Measurements from ENCODE around the gene YWHAE.
"Not testable (repeated sequence)": the region's sequence is repeated elsewhere in the genome, so short reads cannot be mapped to it uniquely, and the experiment has no call there.

The YWHAE gene

GRCh38 chr17:1384905-1385435 lies 15.1 kb downstream of the YWHAE start:
- Histone ChIP-seq H3K9me3 (ENCODE audit: insufficient read depth, low read depth, low read length) (no peaks in the 10 kb centered on the region), H3K4me3 (ENCODE audit: low read length) (no peak overlapping the region), H3K36me3 (ENCODE audit: insufficient read depth, low read depth, low read length) (peaks cover 14% of the 10 kb centered on the region; the same call in 1 of the 2 replicates), H3K27ac (ENCODE audit: low read length) (no peak overlapping the region), H3K9ac (ENCODE audit: low read depth, low read length) (no peak overlapping the region), H3K27me3 (ENCODE audit: insufficient read depth, low read length) (no peaks in the 10 kb centered on the region), H3K4me1 (ENCODE audit: insufficient read depth, low read length) (peaks cover 3% of the 10 kb centered on the region)

DNA sequence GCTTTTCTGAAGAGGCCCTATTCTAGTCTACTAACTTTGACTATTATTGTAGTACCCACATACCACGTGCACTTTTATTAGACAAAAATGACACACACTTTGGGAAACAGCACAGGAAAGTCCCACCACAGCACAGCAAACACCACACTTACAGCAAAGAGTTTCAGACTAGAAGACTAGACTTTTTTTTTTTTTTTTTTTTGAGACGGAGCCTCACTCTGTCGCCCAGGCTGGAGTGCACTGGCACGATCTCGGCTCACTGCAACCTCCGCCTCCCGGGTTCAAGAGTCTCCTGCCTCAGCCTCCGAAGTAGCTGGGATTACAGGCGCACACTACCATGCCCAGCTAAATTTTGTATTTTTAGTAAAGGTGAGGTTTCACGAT lies 20.1 kb downstream of the YWHAE start:
- Histone ChIP-seq H3K9ac (ENCODE audit: low read depth, low read length) (no peak overlapping the region), H3K27ac (ENCODE audit: low read length) (no peak overlapping the region), H3K36me3 (ENCODE audit: insufficient read depth, low read depth, low read length) (peaks cover 33% of the 10 kb centered on the region; the same call in 1 of the 2 replicates), H3K4me1 (ENCODE audit: insufficient read depth, low read length) (peaks cover 3% of the 10 kb centered on the region; the same call in 1 of the 2 replicates), H3K9me3 (ENCODE audit: insufficient read depth, low read depth, low read length) (no peaks in the 10 kb centered on the region), H3K4me3 (ENCODE audit: low read length) (no peak overlapping the region), H3K27me3 (ENCODE audit: insufficient read depth, low read length) (no peaks in the 10 kb centered on the region)

DNA sequence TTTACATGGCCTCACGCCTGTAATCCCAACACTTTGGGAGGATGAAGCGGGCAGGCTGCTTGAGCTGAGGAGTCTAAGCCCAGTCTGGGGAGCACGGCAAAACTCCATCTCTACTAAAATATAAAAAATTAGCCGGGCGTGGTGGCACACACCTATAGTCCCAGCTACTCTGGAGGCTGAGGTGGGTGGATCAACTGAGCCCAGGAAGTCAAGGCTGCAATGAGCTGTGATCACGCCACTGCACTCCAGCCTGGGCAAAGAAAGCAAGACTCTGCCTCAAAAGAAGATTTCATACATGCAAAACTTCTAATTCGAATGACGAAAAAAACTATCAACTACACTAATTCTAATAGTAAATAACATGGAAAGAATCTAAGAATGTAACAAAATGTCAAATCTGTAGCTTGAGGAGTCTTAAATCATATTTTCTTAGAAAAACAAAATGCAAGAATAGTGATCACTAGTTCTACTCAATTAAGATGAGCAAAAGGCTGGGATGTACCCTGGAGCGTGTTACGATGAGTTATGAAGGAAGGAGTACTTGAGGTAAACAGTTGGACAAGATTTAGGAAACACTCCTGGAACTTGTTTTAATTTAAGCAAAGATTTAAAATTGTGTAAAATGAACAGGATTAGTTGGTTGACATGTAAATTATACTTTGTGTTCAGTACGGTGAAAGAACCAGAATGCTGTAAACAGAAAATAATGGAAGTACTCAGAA lies 20.7 kb downstream of the YWHAE start:
- Histone ChIP-seq H3K9me3 (ENCODE audit: insufficient read depth, low read depth, low read length) (no peaks in the 10 kb centered on the region), H3K27me3 (ENCODE audit: insufficient read depth, low read length) (no peaks in the 10 kb centered on the region), H3K27ac (ENCODE audit: low read length) (no peak overlapping the region), H3K9ac (ENCODE audit: low read depth, low read length) (no peak overlapping the region), H3K4me3 (ENCODE audit: low read length) (no peak overlapping the region), H3K36me3 (ENCODE audit: insufficient read depth, low read depth, low read length) (peaks cover 34% of the 10 kb centered on the region; the same call in 1 of the 2 replicates), H3K4me1 (ENCODE audit: insufficient read depth, low read length) (peaks cover 3% of the 10 kb centered on the region; the same call in 1 of the 2 replicates)

DNA sequence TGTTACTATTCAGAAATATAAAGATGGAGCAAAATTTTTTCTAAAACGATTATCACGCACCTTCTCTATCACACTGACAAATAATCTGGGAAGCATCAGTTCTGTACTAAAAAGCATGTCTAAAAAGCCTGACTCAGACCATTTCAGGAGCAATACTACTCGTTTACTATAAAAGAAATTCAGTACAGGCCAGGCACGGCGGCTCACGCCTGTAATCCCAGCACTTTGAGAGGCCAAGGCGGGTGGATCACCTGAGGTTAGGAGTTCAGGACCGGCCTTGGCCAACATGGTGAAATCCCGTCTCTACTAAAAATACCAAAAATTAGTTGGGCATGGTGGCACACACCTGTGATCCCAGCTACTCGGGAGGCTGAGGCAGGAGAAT lies 21.6 kb downstream of the YWHAE start:
- H3K9me3 ChIP-seq (ENCODE audit: insufficient read depth, low read depth, low read length); H3K27me3 ChIP-seq (ENCODE audit: insufficient read depth, low read length); H3K4me1 ChIP-seq (ENCODE audit: insufficient read depth, low read length); H3K4me3 ChIP-seq (ENCODE audit: low read length); H3K27ac ChIP-seq (ENCODE audit: low read length); H3K9ac ChIP-seq (ENCODE audit: low read depth, low read length): not testable (repeated sequence)
- peaks cover 43% of the 10 kb centered on the region for H3K36me3 ChIP-seq (ENCODE audit: insufficient read depth, low read depth, low read length)

DNA sequence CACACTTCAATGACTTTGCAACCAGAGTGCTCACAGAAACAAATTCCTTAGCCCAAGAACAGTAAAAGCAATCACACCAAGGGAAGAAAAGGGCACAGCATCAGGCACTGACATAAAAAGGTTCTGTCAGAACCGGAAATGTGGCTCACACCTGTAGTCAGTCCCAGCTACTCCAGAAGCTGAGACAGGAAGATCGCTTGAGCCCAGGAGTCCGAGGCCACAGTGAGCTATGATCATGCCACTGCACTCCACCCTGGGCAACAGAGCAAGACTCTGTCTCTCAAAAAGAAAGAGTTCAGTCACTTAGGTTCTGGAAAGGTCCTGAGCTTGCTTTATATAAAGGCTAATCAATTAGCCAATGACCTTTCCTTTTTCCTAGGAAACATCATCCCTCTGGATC lies 22.7 kb downstream of the YWHAE start:
- H3K27me3 ChIP-seq (ENCODE audit: insufficient read depth, low read length), result no peaks in the 10 kb centered on the region
- H3K36me3 ChIP-seq (ENCODE audit: insufficient read depth, low read depth, low read length), result peaks cover 51% of the 10 kb centered on the region
- H3K4me3 ChIP-seq (ENCODE audit: low read length), result no peak overlapping the region
- H3K4me1 ChIP-seq (ENCODE audit: insufficient read depth, low read length), result peaks cover 3% of the 10 kb centered on the region; the same call in 1 of the 2 replicates
- no peaks in the 10 kb centered on the region for H3K9me3 ChIP-seq (ENCODE audit: insufficient read depth, low read depth, low read length)
- H3K27ac ChIP-seq (ENCODE audit: low read length), result no peak overlapping the region
- H3K9ac ChIP-seq (ENCODE audit: low read depth, low read length), result no peak overlapping the region

GRCh38 chr17:1376061-1376460 lies 24.0 kb downstream of the YWHAE start:
- H3K4me3 ChIP-seq (ENCODE audit: low read length), result no peak overlapping the region
- H3K27me3 ChIP-seq (ENCODE audit: insufficient read depth, low read length), result no peaks in the 10 kb centered on the region
- peaks cover 3% of the 10 kb centered on the region; the same call in 1 of the 2 replicates for H3K4me1 ChIP-seq (ENCODE audit: insufficient read depth, low read length)
- peaks cover 57% of the 10 kb centered on the region for H3K36me3 ChIP-seq (ENCODE audit: insufficient read depth, low read depth, low read length)
- no peaks in the 10 kb centered on the region for H3K9me3 ChIP-seq (ENCODE audit: insufficient read depth, low read depth, low read length)
- no peak overlapping the region for H3K9ac ChIP-seq (ENCODE audit: low read depth, low read length)
- H3K27ac ChIP-seq (ENCODE audit: low read length), result no peak overlapping the region

DNA sequence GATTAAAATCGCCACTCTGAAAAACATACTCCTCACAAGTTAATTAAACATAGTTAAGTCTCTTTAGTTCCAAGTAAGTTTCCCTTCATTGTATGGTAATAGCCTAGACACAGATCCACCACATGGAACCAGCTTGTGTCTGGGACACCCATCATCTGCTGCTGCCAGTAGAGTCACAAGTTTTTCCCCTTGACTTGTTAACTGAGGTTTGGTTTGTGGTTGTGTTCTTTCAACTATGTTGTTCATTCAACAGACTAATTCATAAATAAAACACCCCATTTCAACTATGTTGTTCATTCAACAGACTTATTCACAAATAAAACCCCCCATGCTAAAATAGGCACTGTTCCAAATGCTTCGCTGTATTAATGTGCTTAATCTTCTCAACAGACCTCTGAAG lies 24.4 kb downstream of the YWHAE start:
- Histone ChIP-seq H3K36me3 (ENCODE audit: insufficient read depth, low read depth, low read length) (peaks cover 58% of the 10 kb centered on the region), H3K9me3 (ENCODE audit: insufficient read depth, low read depth, low read length) (no peaks in the 10 kb centered on the region), H3K9ac (ENCODE audit: low read depth, low read length) (no peak overlapping the region), H3K27ac (ENCODE audit: low read length) (no peak overlapping the region), H3K27me3 (ENCODE audit: insufficient read depth, low read length) (no peaks in the 10 kb centered on the region), H3K4me1 (ENCODE audit: insufficient read depth, low read length) (peaks cover 1% of the 10 kb centered on the region; the same call in 1 of the 2 replicates), H3K4me3 (ENCODE audit: low read length) (no peak overlapping the region)

GRCh38 chr17:1374431-1375177 lies 25.4 kb downstream of the YWHAE start:
- no peaks in the 10 kb centered on the region for H3K27me3 ChIP-seq (ENCODE audit: insufficient read depth, low read length)
- no peak overlapping the region for H3K27ac ChIP-seq (ENCODE audit: low read length)
- H3K4me1 ChIP-seq (ENCODE audit: insufficient read depth, low read length), result no peaks in the 10 kb centered on the region
- no peak overlapping the region for H3K9ac ChIP-seq (ENCODE audit: low read depth, low read length)
- H3K4me3 ChIP-seq (ENCODE audit: low read length), result no peak overlapping the region
- H3K9me3 ChIP-seq (ENCODE audit: insufficient read depth, low read depth, low read length), result no peaks in the 10 kb centered on the region
- peaks cover 51% of the 10 kb centered on the region for H3K36me3 ChIP-seq (ENCODE audit: insufficient read depth, low read depth, low read length)

DNA sequence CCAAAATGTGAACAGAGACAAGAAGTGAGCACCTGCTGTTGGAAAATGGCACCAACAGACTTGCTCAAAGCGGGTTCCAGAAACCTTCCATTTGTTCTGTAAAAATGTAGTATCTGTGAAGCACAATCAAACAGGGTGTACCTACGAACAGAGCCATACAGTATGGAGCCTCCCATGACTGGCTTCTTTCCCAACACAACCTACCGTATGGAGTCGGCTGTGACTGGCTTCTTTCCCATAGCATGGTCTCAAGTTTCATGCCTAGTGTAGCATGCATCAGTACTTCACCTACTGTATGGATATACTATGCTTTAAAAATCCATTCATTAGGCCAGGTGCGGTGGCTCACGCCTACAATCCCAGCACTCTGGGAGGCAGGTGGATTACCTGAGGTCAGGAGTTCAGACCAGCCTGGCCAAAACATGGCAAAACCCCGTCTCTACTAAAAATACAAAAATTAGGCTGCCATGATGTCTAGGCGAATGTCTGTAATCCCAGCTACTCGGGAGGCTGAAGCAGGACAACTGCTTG lies 26.2 kb downstream of the YWHAE start:
- H3K36me3 ChIP-seq (ENCODE audit: insufficient read depth, low read depth, low read length), result peaks cover 47% of the 10 kb centered on the region
- no peak overlapping the region for H3K4me3 ChIP-seq (ENCODE audit: low read length)
- H3K27ac ChIP-seq (ENCODE audit: low read length), result no peak overlapping the region
- H3K27me3 ChIP-seq (ENCODE audit: insufficient read depth, low read length), result no peaks in the 10 kb centered on the region
- H3K4me1 ChIP-seq (ENCODE audit: insufficient read depth, low read length), result no peaks in the 10 kb centered on the region
- H3K9ac ChIP-seq (ENCODE audit: low read depth, low read length), result no peak overlapping the region
- no peaks in the 10 kb centered on the region for H3K9me3 ChIP-seq (ENCODE audit: insufficient read depth, low read depth, low read length)

DNA sequence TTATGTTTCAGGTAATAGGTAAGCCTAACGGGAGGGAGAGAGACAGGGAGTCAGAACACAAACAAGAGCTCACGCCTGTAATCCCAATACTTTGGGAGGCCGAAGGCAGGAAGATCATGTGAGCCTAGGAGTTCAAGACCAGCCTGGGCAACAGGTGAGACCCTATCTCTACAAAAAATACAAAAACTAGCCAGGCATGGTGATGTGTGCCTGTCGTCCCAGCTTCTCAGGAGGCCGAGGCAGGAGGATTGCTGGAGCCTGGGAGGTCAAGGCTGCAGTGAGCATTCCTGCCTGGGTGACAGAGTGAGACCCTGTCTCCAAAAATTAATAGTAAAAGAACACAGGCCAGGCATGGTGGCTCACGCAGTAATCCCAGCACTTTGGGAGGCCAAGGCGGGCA lies 27.4 kb downstream of the YWHAE start:
- H3K27ac ChIP-seq (ENCODE audit: low read length), result no peak overlapping the region
- H3K36me3 ChIP-seq (ENCODE audit: insufficient read depth, low read depth, low read length), result peaks cover 39% of the 10 kb centered on the region
- H3K9ac ChIP-seq (ENCODE audit: low read depth, low read length), result no peak overlapping the region
- H3K27me3 ChIP-seq (ENCODE audit: insufficient read depth, low read length), result no peaks in the 10 kb centered on the region
- H3K9me3 ChIP-seq (ENCODE audit: insufficient read depth, low read depth, low read length), result no peaks in the 10 kb centered on the region
- H3K4me1 ChIP-seq (ENCODE audit: insufficient read depth, low read length), result peaks cover 5% of the 10 kb centered on the region; the same call in 1 of the 2 replicates
- no peak overlapping the region for H3K4me3 ChIP-seq (ENCODE audit: low read length)

DNA sequence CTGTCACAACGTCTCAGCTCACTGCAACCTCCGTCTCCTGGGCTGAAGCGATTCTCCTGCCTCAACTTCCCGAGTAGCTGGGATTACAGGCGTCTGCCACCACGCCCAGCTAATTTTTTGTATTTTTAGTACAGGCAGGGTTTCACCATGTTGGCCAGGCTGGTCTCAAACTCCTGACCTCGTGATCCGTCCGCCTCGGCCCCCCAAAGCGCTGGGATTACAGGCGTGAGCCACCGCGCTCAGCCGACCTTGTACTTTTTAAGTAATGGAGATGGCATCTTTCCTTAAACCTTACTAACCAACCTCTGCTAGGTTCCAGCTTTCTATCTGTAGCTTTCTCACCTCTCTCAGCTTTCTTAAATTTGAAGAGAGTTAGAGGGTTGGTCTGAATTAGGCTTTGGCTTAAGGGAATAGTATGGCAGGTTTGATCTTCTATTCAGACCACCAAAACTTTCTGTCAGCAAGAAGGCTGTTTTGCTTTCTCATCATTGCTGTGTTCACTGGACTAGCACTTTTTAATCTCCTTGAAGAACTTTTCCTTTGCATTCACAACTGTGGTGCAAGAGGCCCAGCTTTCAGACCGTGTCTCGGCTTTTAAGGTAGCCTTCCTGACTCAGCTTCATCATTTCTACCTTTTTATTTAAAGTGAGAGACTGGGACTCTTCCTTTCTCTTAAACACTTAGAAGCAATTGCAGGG lies 28.0 kb downstream of the YWHAE start:
- H3K4me3 ChIP-seq (ENCODE audit: low read length), result no peak overlapping the region
- no peak overlapping the region for H3K9ac ChIP-seq (ENCODE audit: low read depth, low read length)
- no peaks in the 10 kb centered on the region for H3K27me3 ChIP-seq (ENCODE audit: insufficient read depth, low read length)
- H3K27ac ChIP-seq (ENCODE audit: low read length), result no peak overlapping the region
- H3K36me3 ChIP-seq (ENCODE audit: insufficient read depth, low read depth, low read length), result peaks cover 34% of the 10 kb centered on the region
- no peaks in the 10 kb centered on the region for H3K9me3 ChIP-seq (ENCODE audit: insufficient read depth, low read depth, low read length)
- H3K4me1 ChIP-seq (ENCODE audit: insufficient read depth, low read length), result peaks cover 11% of the 10 kb centered on the region; the same call in 1 of the 2 replicates
